Activated CD8-positive, alpha-beta T cell treated with anti-CD3 and anti-CD28 coated beads for 36 hours (primary cell): ENCODE data around the gene PSMC6. TPM values are rescaled to one million over a fixed set of nuclear protein-coding genes. Genes with fewer than 3 reads are reported as not detected.
"Not testable (repeated sequence)": the region's sequence is repeated elsewhere in the genome, so short reads cannot be mapped to it uniquely, and the experiment has no call there.

ENCODE experiments used
- ATAC-seq: fragments of 200-7000 bp; cut with Tn5 transposase; one replicate; pipeline ENCODE4 v1.10.0; 2021; ENCODE audit warnings: mild to moderate bottlenecking, moderate library complexity
- CTCF ChIA-PET: fragments of 350-600 bp; sonication (Branson Sonifier 250); formaldehyde crosslinking; loops from one replicate; lab custom pipeline; 2021; ENCODE audit warnings: antibody characterized with exemption; lab: Charles Lee
- POLR2A ChIA-PET: fragments of 350-600 bp; sonication (Branson Sonifier 250); formaldehyde crosslinking; loops from one replicate; lab custom pipeline; 2021; ENCODE audit warnings: antibody characterized with exemption; lab: Charles Lee
- DNase-seq: peaks from one replicate; pipeline ENCODE4 v3.0.0-alpha.2; 2020
- H3K27ac Mint-ChIP-seq: one replicate; pipeline ENCODE4 v1.8.0; 2021; ENCODE audit warnings: mild to moderate bottlenecking, mixed read lengths
- H3K27me3 Mint-ChIP-seq: one replicate; pipeline ENCODE4 v1.8.0; 2021; ENCODE audit warnings: mixed read lengths
- H3K36me3 Mint-ChIP-seq: one replicate; pipeline ENCODE4 v1.8.0; 2021; ENCODE audit warnings: low read depth, mixed read lengths
- H3K4me1 Mint-ChIP-seq: one replicate; pipeline ENCODE4 v1.8.0; 2021; ENCODE audit warnings: low read depth, mixed read lengths
- H3K4me3 Mint-ChIP-seq: one replicate; pipeline ENCODE4 v1.8.0; 2021; ENCODE audit warnings: mild to moderate bottlenecking, moderate library complexity, mixed read lengths
- H3K9me3 Mint-ChIP-seq: one replicate; pipeline ENCODE4 v1.8.0; 2021; ENCODE audit warnings: mixed read lengths
- CTCF ChIP-seq: fragments of 200-600 bp; IDR thresholded peaks from one replicate; pipeline ENCODE4 v1.8.0; 2022; ENCODE audit warnings: antibody characterized with exemption, mild to moderate bottlenecking
- intact Hi-C: fragments of 100-400 bp; cut with micrococcal nuclease; formaldehyde crosslinking; loops from one replicate; pipeline ENCODE4 v1.10.0; 2022
- total RNA-seq, 2 experiments: library from RNA; stranded (reverse); gene quantifications; one replicate each; pipeline ENCODE4 v1.2.3, GENCODE V29; 2021

PSMC6 gene
- total RNA-seq, 2 experiments from 2014 or later = 104 to 105 TPM

- H3K4me1 Mint-ChIP-seq = peaks cover 67% of the 10 kb centered on the region
- POLR2A ChIA-PET = interaction anchor here (1.1 to 2.5 kb wide), 3 partner anchors 11 to 49 kb away, joined by 4 to 13 read pairs (median 11); partner anchors contain the start of genes ERO1A, GNPNAT1 and STYX
Observed at GRCh38 chr14:52741865-52742264, 34.9 kb downstream of the PSMC6 start.

GRCh38 chr14:52748647-52749292 lies 41.8 kb downstream of the PSMC6 start:
- Mint-ChIP-seq H3K4me1 (peaks cover 25% of the 10 kb centered on the region), H3K4me3 (no peak overlapping the region), H3K27ac (no peak overlapping the region), H3K9me3 (no peaks in the 10 kb centered on the region), H3K36me3 (peaks cover 33% of the 10 kb centered on the region), H3K27me3 (no peaks in the 10 kb centered on the region)
- CTCF ChIA-PET = no interaction called here
- DNase-seq (no peak), ATAC-seq (no peak)
- intact Hi-C loops = no loop called here
- POLR2A ChIA-PET = no interaction called here
- TF ChIP-seq CTCF = no peak

More at GRCh38 chr14:52741865-52742264, 34.9 kb downstream of the PSMC6 start:
- peaks cover 22% of the 10 kb centered on the region for H3K36me3 Mint-ChIP-seq
- no peak for TF ChIP-seq CTCF
- CTCF ChIA-PET = interaction anchor here (1.0 to 2.5 kb wide), 3 partner anchors 13 to 451 kb away, joined by 3 to 8 read pairs (median 4); partner anchors contain the start of gene STYX
- H3K9me3 Mint-ChIP-seq = no peaks in the 10 kb centered on the region
- peak overlapping the region; percentile 93 for H3K27ac Mint-ChIP-seq
- H3K4me3 Mint-ChIP-seq = peak overlapping the region; percentile 68
- DNase-seq = no peak
- peak; percentile 26 for ATAC-seq
- no peaks in the 10 kb centered on the region for H3K27me3 Mint-ChIP-seq
- intact Hi-C loops = loop anchor here (2.0 kb wide), 1 partner anchor 35 kb away; the partner anchor contains the start of gene PSMC6

- no peaks in the 10 kb centered on the region for H3K27me3 Mint-ChIP-seq
- intact Hi-C loops = no loop called here
- ATAC-seq (no peak), DNase-seq (no peak)
- CTCF ChIA-PET = interaction anchor here (0.8 to 1.1 kb wide), 2 partner anchors 10 to 33 kb away, joined by 3 to 5 read pairs; no protein-coding TSS in a partner anchor
- H3K27ac Mint-ChIP-seq = no peak overlapping the region
- H3K9me3 Mint-ChIP-seq = no peaks in the 10 kb centered on the region
- H3K4me3 Mint-ChIP-seq = no peak overlapping the region
- POLR2A ChIA-PET = no interaction called here
- H3K36me3 Mint-ChIP-seq = peaks cover 12% of the 10 kb centered on the region
- no peaks in the 10 kb centered on the region for H3K4me1 Mint-ChIP-seq
- TF ChIP-seq CTCF = no peak
Observed at GRCh38 chr14:52755607-52756316, 48.8 kb downstream of the PSMC6 start.

GRCh38 chr14:52759145-52759544 lies 52.1 kb downstream of the PSMC6 start:
- intact Hi-C loops = no loop called here

GRCh38 chr14:52762923-52763322 lies 55.9 kb downstream of the PSMC6 start:
- POLR2A ChIA-PET, CTCF ChIA-PET: not testable (repeated sequence)
- peak overlapping the region; percentile 27 for H3K27ac Mint-ChIP-seq

More at GRCh38 chr14:52759145-52759544, 52.1 kb downstream of the PSMC6 start:
- ATAC-seq = no peak
- ChIA-PET POLR2A (interaction anchor here (0.6 kb wide), 1 partner anchor 183 kb away, joined by 3 read pairs; no protein-coding TSS in a partner anchor), CTCF (interaction anchor here (1.2 kb wide), 1 partner anchor 24 kb away, joined by 3 read pairs; no protein-coding TSS in a partner anchor)
- Mint-ChIP-seq H3K27ac (no peak overlapping the region), H3K36me3 (peaks cover 20% of the 10 kb centered on the region), H3K9me3 (no peaks in the 10 kb centered on the region), H3K27me3 (no peaks in the 10 kb centered on the region), H3K4me1 (peaks cover 9% of the 10 kb centered on the region), H3K4me3 (no peak overlapping the region)
- no peak for DNase-seq
- TF ChIP-seq CTCF = no peak

More at GRCh38 chr14:52762923-52763322, 55.9 kb downstream of the PSMC6 start:
- H3K27me3 Mint-ChIP-seq, ATAC-seq, H3K9me3 Mint-ChIP-seq, H3K4me3 Mint-ChIP-seq, DNase-seq, intact Hi-C loops: not testable (repeated sequence)
- peaks cover 31% of the 10 kb centered on the region for H3K36me3 Mint-ChIP-seq
- H3K4me1 Mint-ChIP-seq = peaks cover 18% of the 10 kb centered on the region
